Left hindlimb (tissue), 1 donor: ENCODE measurements around the gene FAM174C.
"Not testable (repeated sequence)": the region's sequence is repeated elsewhere in the genome, so short reads cannot be mapped to it uniquely, and the experiment has no call there.

ENCODE experiments used
- DNase-seq: peaks from one replicate; pipeline ENCODE4 v3.0.0-alpha.2; 2018

Gene FAM174C

DNA sequence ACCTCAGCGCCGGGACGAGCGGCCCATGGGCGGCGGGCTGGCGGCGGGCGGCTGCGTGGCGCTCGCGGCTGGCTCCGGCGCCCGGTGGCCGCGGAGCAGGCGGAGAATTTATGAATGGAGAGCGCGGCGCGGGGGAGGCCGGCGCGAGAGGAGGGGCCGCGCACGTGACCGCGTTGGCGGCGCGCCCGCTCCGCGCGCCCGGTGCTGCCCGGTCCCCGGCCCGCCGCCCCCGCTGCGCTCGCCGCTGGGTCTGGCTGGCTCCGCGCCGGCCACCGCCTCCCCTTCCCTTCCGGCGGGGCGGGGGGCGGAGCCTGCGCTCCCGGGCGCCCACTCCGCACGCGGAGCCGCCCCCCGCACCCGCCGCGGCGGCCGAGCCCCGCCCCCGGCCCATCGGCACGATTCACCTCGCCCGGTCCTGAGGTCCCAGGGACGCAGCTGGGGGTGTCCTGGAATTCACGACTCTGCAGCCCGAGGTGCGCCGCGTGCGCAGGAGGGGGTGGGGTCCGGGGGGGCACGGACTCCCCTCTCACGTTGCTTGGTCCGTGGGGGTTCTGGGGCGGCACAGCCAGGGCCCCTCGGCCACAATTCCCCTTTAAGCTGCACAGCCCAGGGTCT lies 37.5 kb upstream of the FAM174C start, which contains the start of gene CBARP:
Gene CBARP (minus strand): TSS at position 252 of the 615 bp plus-strand sequence. CDS start 1,905 bp downstream, outside the sequence.
- DNase-seq, result peak; percentile 65

- DNase-seq, result no peak
Observed at GRCh38 chr19:1238369-1239303, 36.7 kb upstream of the FAM174C start.

DNA sequence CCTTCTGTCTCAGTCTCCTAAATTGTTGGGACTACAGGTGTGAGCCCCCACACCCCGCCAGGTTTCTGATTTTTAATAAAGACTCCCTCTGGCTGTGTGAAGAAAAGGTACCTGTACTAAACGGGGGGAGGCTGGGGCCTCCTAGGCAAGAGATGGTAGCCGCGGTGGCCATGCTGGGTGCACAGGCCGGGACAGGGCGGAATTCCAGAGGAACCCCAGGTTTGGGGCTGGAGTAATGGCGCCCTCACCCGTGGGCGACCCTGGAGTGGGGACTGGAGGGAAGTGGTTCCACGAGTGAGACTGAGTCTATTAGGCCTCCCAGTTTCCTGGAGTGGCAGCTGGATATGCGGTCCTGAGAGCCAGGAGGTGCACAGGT lies 35.9 kb upstream of the FAM174C start:
- DNase-seq, result no peak

GRCh38 chr19:1239796-1240737 lies 35.3 kb upstream of the FAM174C start:
- DNase-seq, result peak; percentile 91

DNA sequence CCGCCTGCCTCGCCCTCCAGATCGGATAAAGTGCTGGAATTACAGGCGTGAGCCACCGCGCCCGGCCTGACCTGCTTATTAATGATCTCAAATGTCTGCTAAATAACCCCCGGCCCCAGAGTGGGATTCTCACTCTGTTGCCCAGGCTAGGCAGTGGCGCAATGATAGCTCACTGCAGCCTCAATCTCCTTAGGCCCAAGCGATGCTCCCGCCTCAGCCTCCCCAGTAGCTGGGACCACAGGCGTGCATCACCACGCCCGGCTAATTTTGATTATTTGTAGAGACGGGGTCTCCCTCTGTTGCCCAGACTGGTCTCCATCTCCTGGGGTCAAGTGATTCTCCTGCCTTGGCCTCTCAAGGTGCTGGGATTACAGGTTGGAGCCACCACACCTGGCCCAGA lies 34.4 kb upstream of the FAM174C start:
- no peak for DNase-seq

DNA sequence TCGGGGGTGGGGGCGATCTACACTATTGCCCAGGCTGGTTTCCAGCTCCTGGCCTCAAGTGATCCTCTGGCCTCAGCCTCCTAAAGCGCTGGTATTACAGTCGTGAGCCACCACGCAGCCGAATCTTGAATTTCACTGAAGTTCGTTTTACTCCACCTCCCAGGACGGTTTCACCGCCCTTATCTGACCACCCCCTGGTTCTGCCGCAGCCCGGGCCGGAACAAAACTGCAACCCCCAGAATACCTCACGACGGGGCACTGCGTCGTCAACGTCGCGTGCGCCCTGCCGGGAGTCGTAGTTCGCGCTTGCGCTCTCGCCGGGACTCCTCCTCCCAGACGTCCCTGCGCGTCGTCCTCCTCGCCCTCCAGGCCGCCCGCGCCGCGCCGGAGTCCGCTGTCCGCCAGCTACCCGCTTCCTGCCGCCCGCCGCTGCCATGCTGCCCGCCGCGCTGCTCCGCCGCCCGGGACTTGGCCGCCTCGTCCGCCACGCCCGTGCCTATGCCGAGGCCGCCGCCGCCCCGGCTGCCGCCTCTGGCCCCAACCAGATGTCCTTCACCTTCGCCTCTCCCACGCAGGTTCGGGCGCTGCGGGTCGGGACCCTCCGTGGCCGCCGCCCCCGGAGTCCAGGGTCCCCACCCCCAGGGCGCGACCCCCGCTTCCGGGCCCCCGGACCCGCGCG lies 33.8 kb upstream of the FAM174C start, which contains the start of gene ATP5F1D:
Gene ATP5F1D (plus strand): TSS at position 335 of the 679 bp plus-strand sequence. CDS start 100 bp downstream, at position 435.
- DNase-seq, result peak; percentile 95

GRCh38 chr19:1243768-1244692 lies 31.3 kb upstream of the FAM174C start:
- DNase-seq, result peak; percentile 84

DNA sequence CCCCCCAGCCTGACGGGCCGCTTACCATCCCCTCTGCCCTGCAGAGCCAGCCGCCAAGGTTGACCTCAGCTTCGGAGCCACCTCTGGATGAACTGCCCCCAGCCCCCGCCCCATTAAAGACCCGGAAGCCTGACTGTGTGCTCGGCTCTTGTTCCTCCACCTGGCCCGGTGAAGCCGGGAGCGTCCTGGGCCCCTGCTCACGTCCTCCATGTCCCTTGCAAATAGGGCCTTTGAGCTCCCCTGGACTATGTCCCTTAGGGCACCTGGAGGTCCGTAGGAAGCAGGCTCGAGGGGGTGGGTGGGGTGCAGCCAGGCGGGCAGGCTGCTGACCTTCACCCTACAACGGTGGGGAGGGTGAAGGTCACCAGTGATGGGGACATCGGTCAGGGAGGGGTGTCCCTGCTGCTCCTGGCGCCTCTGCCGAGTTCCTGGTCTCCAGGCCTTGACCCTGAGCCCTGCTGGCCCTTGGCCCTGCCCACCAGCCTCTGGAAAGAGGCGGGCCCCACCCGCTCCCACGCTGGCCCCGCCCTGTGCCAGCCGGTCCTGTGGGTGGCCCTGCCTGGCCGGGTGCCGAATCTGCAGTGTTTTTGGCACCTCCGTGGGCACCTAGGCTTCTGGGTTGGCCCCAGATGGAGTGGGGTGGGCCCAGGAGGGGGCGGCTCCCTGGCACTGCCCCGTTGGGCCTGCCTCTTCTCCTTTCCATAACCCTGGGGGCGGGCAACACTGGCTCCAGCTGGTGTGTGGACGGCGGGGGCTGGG lies 30.5 kb upstream of the FAM174C start:
- no peak for DNase-seq

- DNase-seq, result no peak
Observed at GRCh38 chr19:1245494-1246264, 29.7 kb upstream of the FAM174C start.

DNA sequence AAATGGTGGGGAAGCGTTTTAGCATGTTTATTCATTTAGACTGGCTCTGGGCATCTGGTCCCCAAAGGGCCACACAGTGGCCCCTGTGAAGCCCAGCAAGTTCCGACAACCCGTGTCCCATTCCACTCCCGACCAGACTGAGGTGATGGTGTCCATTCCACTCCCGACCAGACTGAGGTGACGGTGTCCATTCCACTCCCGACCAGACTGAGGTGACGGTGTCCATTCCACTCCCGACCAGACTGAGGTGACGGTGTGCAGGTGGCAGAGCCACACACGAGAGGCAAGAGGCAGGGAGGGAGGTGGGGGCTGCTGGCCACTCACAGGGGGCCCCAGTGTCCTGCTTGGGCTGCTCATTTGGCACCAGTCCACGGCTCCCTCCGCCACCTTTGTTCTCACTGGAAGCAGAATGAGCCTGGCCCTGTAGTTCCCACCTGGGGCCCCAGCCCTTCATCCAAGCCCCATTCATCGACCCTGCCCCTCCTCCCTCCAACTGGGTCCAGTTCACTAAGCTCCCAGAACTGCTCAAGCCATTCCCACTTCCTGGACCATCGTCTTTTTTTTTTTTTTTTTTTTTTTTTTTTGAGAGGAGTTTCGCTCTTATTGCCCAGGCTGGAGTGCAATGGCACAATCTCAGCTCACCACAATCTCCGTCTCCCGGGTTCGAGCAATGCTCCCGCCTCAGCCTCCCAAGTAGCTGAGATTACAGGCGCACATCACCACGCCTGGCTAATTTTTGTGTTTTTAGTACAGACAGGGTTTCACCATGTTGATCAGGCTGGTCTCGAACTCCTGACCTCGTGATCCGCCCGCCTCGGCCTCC lies 28.9 kb upstream of the FAM174C start:
- DNase-seq, result not testable (repeated sequence)

DNA sequence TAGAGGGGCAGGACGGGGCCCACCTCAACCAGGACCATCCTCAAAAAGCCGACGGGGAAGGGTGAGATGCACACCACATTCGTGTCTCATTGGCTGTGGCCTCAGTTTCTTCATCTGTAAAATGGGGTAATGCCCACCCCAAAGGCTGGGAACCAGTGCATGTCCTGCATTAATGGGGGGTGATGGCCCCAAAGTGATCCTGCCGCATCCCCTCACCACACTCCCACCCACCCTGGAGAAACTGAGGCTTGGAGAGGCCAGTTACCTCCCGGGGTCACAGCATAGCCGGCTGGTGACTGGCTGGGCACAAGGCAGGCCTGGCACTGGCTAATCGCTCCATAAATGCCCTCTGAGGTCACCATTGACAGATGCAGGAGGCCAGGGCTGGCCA lies 27.6 kb upstream of the FAM174C start:
- DNase-seq, result peak; percentile 43

GRCh38 chr19:1248139-1248785 lies 27.1 kb upstream of the FAM174C start, which contains the start of gene MIDN:
MIDN (plus strand) TSS chr19:1248583; CDS start chr19:1250297, 1,714 bp downstream.
- peak; percentile 90 for DNase-seq

DNA sequence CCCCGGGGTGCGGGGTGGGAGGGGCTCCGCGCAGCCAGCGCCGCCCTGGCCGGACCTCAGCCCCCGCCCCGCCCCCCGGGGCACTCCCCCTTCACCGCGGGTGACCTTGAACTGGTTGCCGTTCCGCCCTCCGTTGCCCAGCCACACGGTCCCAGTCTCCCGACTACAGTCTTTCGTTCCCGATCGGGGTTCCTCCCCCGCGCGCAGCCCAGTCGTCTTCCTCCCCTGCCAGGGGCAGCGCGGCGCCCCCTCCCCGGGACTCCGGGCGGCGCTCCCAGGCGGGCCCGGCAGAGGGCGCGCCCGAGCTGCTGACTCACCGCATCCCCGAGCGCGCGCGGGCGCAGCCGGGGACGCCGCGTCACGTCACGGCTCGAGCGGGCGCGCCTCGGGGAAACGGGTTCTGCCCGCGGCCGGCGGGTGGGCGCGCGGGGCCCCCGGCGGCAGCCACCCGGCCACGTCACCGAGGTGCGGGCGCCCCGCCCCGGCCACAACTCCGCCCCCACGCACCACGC lies 26.5 kb upstream of the FAM174C start:
- DNase-seq, result peak; percentile 91

GRCh38 chr19:1249298-1249989 lies 25.9 kb upstream of the FAM174C start:
- peak; percentile 97 for DNase-seq

GRCh38 chr19:1249990-1250436 lies 25.3 kb upstream of the FAM174C start:
- no peak for DNase-seq

GRCh38 chr19:1250437-1251260 lies 24.7 kb upstream of the FAM174C start:
- peak; percentile 77 for DNase-seq
